Bronchial epithelial cell (primary cell): Measurements from ENCODE around the gene PDE6C. TPM values are rescaled to one million over a fixed set of nuclear protein-coding genes. Genes with fewer than 3 reads are reported as not detected.
A peak's percentile ranks its signal among the peaks of the same experiment; 100 is the strongest.
"Not testable (repeated sequence)": the region's sequence is repeated elsewhere in the genome, so short reads cannot be mapped to it uniquely, and the experiment has no call there.

ENCODE experiments used
- DNase-seq: peaks from one replicate; pipeline ENCODE4 v3.0.0-alpha.2; 2010; ENCODE audit warnings: low read depth
- FAIRE-seq: peaks from 2 replicates; lab custom pipeline; 2011; peaks lifted over from hg19 to GRCh38; lab: Jason Lieb, UNC
- H3K27me3 ChIP-seq: 2 replicates; pipeline ENCODE4 v1.5.1; 2011; ENCODE audit warnings: low read length; ENCODE audit not compliant: control insufficient read depth, insufficient read depth
- H3K36me3 ChIP-seq: 2 replicates; pipeline ENCODE4 v1.5.1; 2011; ENCODE audit warnings: low read length; ENCODE audit not compliant: control insufficient read depth, insufficient read depth
- H3K4me3 ChIP-seq: 2 replicates; pipeline ENCODE4 v1.5.1; 2011; ENCODE audit warnings: mild to moderate bottlenecking, low read depth, low read length, control low read depth
- CTCF ChIP-seq: IDR thresholded peaks from 2 replicates; pipeline ENCODE4 v1.5.1; 2011; ENCODE audit warnings: mild to moderate bottlenecking, moderate library complexity, low read length, control low read depth, inconsistent platforms; ENCODE audit not compliant: insufficient read depth, severe bottlenecking
- total RNA-seq: library from RNA; depleted of rRNA; stranded (reverse); fragments of >200 nt; gene quantifications from 2 replicates; pipeline ENCODE4 v1.2.1, GENCODE V29; 2014

The PDE6C gene
- total RNA-seq, 1 donor from 2014 or later = not detected

DNA sequence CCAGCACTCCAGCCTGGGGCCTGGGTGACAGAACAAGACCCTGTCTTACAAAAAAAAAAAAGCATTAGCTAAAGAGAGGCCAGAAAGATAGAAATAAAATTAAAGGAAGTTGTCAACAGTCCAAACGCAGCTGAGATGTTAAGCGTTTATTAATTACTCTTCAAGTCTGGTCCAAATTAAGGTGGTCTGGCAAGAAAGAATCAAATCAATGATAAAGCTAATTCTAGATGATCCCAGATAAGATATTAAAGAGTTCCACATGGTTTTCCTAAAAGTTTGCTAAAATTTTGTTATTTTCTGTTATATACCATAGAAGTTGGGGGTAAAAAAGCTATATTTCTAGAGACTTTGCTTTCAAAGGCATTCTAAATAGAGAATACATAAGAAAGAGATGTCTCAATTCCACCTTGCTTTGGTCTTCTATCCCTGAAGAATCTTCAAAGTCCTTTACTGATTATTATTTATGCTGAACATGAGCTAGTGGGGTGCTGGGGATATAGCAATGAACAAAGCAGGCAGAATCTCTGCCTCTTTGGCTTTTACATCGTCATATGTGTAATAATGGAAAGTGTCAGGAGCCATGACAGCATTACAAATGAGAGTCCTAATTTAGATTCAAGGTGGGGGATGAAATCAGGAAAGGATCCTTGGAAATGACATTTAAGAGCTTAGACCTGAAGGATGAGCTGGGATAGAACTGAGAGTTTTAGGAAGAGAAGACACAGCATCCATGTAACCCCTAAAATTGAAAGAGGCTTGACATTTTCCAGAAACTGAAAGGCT lies 66.7 kb downstream of the PDE6C start:
- H3K27me3 ChIP-seq = no peaks in the 10 kb centered on the region
- no peak overlapping the region for H3K4me3 ChIP-seq
- H3K36me3 ChIP-seq = peaks cover 4% of the 10 kb centered on the region
- DNase-seq (no peak), FAIRE-seq (peak; percentile 43)
- no peak for TF ChIP-seq CTCF

DNA sequence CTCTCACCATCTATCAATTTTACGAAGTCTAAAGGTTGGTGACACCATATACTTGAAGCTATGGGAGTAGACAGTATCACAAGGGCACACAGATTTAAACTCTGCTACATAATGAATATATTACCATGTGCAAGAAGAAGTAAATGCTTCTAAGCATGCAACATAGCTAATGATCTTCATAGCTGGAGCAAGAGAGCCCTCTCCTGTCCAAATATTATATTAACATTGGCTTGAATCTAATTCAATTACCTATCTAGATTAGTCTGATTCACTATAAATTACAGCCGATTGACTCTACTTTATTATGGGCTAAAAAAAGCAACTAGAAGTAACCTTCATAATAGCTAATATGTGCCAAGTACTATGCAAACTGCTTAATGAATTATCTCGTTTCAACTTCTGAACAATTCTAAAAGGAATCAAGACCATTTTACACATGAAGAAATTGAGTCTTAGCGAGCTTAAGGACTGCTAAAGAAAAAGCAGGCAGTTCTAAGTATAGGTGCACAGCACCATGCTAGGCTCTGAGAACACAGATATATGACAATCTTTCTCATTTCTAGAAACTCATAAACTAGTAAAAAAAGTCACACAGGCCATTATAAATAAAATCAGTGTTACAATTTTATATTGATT lies 68.2 kb downstream of the PDE6C start:
- peak; percentile 57 for DNase-seq
- no peak for FAIRE-seq
- no peaks in the 10 kb centered on the region for H3K27me3 ChIP-seq
- H3K4me3 ChIP-seq = no peak overlapping the region
- H3K36me3 ChIP-seq = peaks cover 5% of the 10 kb centered on the region
- TF ChIP-seq CTCF = peak; percentile 23

- Histone ChIP-seq H3K36me3 (peaks cover 5% of the 10 kb centered on the region), H3K4me3 (no peak overlapping the region), H3K27me3 (no peaks in the 10 kb centered on the region)
- FAIRE-seq (no peak), DNase-seq (no peak)
- TF ChIP-seq CTCF = no peak
These were observed 75.4 kb downstream of the PDE6C start for GRCh38 chr10:93687737-93688136.

DNA sequence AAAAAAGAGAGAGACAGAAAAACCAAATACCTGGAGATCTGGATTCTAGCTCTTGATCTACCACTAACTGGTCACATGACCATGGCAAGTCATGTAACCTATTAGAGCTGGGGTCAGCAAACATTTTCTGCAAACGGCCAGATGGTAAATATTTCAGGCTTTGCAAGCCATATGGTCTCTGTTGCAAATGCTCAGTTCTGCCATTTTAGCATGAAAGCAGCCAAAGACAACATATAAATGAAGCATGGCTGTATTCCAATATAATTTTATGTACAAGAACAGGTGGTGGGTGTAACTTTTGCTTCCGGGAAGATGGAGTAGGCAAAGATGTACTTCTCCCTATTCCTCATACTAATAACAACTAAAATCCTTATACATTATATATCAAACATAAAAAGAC lies 83.4 kb downstream of the PDE6C start:
- FAIRE-seq (no peak), DNase-seq (no peak)
- Histone ChIP-seq H3K36me3 (peaks cover 9% of the 10 kb centered on the region), H3K4me3 (no peak overlapping the region), H3K27me3 (no peaks in the 10 kb centered on the region)
- TF ChIP-seq CTCF = no peak

DNA sequence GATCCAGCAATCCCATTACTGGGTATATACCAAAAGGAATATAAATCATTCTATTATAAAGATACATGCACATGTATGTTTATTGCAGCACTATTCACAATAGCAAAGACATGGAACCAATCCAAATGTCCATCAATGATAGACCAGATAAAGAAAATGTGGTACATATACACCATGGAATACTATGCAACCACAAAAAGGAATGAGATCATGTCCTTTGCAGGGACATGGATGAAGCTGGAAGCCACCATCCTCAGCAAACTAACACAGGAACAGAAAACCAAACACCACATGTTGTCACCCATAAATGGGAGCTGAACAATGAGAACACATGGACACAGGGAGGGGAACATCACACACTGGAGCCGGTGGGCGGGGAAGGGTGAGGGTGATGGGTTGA lies 84.2 kb downstream of the PDE6C start:
- FAIRE-seq, H3K27me3 ChIP-seq, H3K4me3 ChIP-seq, H3K36me3 ChIP-seq, DNase-seq: not testable (repeated sequence)

GRCh38 chr10:93697207-93697606 lies 84.9 kb downstream of the PDE6C start:
- Histone ChIP-seq H3K4me3 (no peak overlapping the region), H3K36me3 (peaks cover 9% of the 10 kb centered on the region), H3K27me3 (no peaks in the 10 kb centered on the region)
- FAIRE-seq (no peak), DNase-seq (no peak)
- no peak for TF ChIP-seq CTCF
